ENCODE results near the gene VWDE. TPM values are rescaled to one million over a fixed set of nuclear protein-coding genes. Genes with fewer than 3 reads are reported as not detected.

VWDE gene
- total RNA-seq, 1 donor from 2014 or later: 2.8 TPM

DNA sequence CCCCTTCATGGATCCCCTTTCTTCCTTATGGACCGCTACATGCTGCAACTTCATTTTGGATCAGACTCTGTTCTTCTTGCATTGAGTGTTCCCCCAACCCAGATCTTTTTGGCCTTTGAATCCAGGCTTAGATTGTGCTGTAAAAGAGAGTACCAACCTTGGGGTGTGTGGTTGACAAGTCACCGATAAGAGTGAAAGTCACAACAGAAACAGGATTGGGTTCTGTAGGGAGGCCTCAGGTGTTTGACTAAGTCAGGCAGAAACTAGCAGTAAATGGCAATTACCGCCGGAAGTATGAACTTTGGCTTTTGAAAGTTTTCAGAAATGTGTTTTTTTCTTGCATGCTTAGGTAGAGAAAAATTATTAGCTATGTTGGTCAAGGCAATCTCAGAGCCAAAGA, 103.2 kb downstream of the VWDE start:
- DNase-seq (ENCODE audit: low spot score): no peak
- intact Hi-C loops (cut with DNase I): no loop called here
- ATAC-seq: no peak

DNA sequence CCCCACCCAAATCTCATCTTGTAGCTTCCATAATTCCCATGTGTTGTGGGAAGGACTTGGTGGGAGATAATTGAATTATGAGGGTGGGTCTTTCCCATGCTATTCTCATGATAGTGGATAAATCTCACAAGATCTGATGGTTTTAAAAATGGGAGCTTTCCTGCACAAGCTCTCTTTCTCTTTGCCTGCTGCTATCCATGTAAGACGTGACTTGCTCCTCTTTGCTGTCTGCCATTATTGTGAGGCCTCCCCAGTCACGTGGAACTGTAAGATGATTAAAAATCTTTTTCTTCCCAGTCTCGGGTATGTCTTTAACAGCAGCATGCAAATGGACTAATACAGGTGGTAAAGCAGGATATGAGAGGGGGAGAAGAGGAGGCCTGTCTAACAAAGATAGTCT, 104.3 kb downstream of the VWDE start:
- no peak for ATAC-seq
- intact Hi-C loops (cut with DNase I): no loop called here
- no peak for DNase-seq (ENCODE audit: low spot score)

DNA sequence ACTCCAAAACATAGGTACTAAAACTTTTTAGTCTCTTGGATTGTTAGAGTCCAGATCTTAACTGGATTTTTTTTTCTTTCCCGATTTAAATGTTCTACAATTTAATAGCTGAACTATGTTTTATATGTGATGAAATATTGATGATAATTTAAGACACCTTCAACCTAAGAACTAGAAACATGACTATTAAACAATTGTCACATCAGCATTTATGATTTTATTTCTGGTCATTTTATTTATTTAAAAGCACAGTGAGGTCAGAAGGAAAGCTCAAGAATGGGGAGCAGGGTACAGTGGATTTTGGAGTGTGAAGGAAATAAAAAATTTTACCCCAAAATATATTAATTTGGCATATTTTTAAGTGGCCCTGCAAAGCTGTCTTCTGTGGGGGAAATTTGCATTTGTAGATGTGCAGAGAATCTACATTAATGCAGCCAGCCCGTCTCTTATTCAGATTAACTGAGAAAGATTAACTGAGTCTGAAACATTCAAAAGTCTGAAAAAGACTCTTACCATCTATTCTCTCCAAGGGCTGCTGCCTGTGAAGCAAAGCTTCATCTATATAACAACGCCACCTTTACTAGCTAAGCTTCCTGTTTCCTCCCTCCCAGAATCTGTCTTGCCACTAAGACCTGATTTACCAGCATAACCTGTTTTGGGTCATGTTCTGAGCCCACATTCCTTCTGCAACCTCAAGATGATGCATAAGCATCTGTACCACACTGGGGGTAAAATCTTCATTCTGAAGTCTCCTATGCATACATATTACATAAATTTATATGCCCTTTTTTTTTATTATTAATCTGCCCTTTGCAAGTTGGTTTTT, 106.2 kb downstream of the VWDE start:
- no peak for ATAC-seq

DNA sequence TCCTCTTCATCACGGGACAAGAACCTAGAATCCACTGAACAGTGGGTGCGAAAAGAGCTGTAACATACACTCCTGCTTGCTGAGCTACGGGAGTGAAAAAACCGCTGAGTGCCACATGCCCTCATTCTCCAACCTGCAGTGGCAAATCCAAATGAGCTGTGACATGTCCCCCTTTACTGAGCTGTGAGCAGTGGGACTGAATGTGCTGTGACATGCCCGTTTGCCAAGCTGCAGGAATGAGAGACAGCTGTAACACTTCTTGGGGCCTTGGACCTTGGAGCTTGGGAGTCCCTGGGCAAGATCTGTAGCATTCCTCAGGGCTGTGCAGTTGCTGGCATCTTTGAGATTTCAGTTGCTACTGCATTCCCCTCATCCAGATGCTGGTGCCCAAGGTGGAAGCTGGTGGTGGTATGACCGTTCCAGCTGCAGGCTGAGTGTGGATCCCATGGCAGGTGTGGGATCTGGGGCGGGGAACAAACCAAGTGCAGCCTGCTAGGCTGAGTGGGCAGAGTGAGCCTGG, 107.6 kb downstream of the VWDE start:
- DNase-seq (ENCODE audit: low spot score) (no peak), ATAC-seq (no peak)
- intact Hi-C loops (cut with DNase I): no loop called here

More for the DNA sequence above, 106.2 kb downstream of the VWDE start:
- intact Hi-C loops (cut with DNase I): no loop called here
- no peak for DNase-seq (ENCODE audit: low spot score)

DNA sequence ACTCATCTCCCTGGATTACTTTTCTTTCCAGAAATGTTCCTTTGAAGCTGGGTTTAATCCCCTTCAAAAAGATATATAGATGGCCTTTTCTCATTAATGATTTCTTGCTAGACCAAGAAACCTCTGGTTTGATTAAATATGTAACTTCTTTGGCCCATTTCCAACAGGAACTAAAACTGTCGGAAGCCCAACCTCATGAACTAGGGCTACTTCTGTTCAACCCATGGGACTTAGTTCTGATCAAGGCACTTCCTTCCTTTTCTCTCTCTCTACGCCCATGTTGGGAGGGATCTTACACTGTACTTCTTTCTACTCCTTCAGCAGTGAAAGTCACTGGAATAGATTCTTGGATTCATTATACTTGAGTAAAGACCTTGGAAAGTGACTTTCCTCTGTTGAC, 109.0 kb downstream of the VWDE start:
- ATAC-seq (no peak), DNase-seq (ENCODE audit: low spot score) (no peak)
- intact Hi-C loops (cut with DNase I): no loop called here

DNA sequence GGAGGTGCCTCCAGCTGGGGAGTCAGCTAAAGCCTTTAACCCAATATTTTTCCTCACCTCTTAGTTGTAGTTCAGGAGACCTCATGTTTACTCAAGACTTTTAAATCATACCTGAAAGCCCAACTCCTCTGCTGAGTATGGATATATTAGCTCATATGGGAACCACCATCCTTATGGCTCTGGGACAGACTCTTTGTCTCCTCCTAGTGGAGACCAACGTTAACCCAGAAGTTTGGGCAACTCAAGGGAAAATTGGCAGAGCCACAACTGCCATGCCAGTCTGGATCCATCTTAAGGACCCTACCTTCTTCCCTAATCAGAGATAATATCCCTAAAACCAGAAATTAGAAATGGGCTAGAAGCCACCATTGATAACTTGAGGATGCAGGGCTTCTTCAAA, 111.8 kb downstream of the VWDE start:
- ATAC-seq (no peak), DNase-seq (ENCODE audit: low spot score) (no peak)
- intact Hi-C loops (cut with DNase I): no loop called here

DNA sequence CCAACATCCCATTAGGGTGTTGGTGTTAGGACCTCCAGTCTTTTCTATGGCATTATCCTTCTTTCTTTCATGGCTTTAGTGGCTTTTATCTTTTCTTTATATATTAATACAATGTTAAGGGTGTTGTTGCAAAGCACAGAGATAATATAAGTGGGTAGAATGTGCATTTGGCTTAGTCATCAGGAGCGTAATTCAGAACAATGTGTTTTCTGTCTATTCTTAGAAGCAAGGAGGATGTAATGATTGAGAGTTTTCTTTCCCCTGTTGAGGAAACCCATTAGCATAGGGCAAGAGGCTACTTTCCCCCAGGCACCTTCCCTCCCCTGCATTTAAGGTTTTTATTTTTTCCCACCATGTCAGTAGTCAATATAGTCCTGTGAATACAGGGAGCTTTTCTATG, 112.9 kb downstream of the VWDE start:
- no peak for DNase-seq (ENCODE audit: low spot score)
- intact Hi-C loops (cut with DNase I): no loop called here
- ATAC-seq: no peak

DNA sequence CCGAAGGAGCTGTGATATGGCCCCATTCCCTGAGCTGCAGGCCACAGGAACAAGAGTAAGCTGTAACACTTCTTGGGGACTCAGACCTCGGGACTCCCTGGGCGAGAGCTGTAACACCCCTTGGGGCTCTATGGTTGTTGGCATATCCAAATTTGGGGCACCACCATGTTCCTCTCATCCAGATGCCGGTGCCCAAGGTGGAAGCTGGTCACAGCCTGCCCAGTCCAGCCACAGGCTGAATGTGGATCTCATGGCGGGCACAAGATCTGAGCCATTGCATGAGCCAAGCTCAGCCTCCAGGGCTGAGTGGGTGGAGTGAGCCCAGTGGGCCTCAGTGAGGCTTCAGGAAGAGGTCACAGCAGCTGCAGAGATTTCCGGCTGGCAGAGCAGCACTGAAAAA, 113.7 kb downstream of the VWDE start:
- ATAC-seq: no peak
- intact Hi-C loops (cut with DNase I): no loop called here
- DNase-seq (ENCODE audit: low spot score): no peak

DNA sequence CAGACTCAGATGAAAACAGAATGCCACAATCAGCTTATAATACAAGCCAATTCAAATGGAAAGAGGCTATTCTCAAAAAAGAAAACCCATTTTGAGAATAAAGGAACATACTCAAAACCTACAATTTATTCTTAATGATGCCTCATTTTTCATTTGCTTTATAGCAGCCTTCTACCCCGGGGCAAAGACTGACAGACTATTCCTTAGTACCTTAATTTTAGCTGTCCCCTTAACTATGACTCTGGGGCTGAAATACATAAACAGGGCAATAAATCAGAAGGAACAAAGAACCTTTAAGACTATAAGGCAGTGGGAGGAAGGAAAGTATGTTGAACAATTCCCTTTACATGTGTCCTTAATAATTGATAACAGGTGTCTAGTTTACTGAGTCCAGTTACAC, 115.8 kb downstream of the VWDE start:
- no peak for DNase-seq (ENCODE audit: low spot score)
- intact Hi-C loops (cut with DNase I): no loop called here
- no peak for ATAC-seq

DNA sequence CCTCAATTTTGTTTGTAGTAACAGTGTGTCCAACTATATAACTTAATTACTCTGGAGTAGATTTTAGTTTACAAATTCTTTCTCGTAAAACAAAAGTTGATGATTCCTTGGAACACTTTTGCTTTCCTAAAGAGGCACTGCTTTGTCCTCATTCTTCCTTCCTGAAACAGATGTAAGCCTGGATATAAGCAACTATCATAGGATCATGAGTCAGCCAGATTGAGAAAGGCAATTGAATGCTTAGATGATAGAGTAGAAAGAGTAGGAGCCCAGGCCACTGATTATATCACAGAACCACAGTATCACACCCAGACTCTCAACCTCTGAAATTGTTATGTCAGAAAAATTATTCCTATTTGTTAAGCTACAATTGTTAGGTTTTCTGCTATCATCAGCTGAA, 122.6 kb downstream of the VWDE start:
- intact Hi-C loops (cut with DNase I): no loop called here
- ATAC-seq: no peak

More for the DNA sequence above, 122.6 kb downstream of the VWDE start:
- no peak for DNase-seq (ENCODE audit: low spot score)

Other genes starting within 250 kb of the VWDE start
- 54.0 TPM for gene TMEM106B, start 192.6 kb downstream of the VWDE start, total RNA-seq
- gene SCIN, start 166.9 kb upstream of the VWDE start, total RNA-seq: 9.8 TPM

All from sciatic nerve (tissue), 2 donors.